Activated T-helper 17 cell treated with anti-CD3 and anti-CD28 coated beads, Interleukin-2, amount 50 U/mL, for 72 hours (primary cell): ENCODE measurements around the gene ACTR2. TPM values are rescaled to one million over a fixed set of nuclear protein-coding genes. Genes with fewer than 3 reads are reported as not detected.
"Not testable (repeated sequence)": the region's sequence is repeated elsewhere in the genome, so short reads cannot be mapped to it uniquely, and the experiment has no call there.

ENCODE experiments used
- ATAC-seq: fragments of 150-1000 bp; cut with Tn5 transposase; replicated peaks from 2 replicates; pipeline ENCODE4 v1.10.0; 2021; ENCODE audit warnings: mild to moderate bottlenecking, moderate library complexity
- H3K27ac Mint-ChIP-seq: one replicate; pipeline ENCODE4 v1.8.0; 2022; ENCODE audit warnings: mixed read lengths
- H3K27me3 Mint-ChIP-seq: one replicate; pipeline ENCODE4 v1.8.0; 2022; ENCODE audit warnings: mixed read lengths
- H3K36me3 Mint-ChIP-seq: one replicate; pipeline ENCODE4 v1.8.0; 2022; ENCODE audit warnings: low read depth, mild to moderate bottlenecking, mixed read lengths
- H3K4me1 Mint-ChIP-seq: one replicate; pipeline ENCODE4 v1.8.0; 2022; ENCODE audit warnings: mixed read lengths
- H3K4me3 Mint-ChIP-seq: one replicate; pipeline ENCODE4 v1.8.0; 2022; ENCODE audit warnings: mild to moderate bottlenecking, mixed read lengths
- H3K9me3 Mint-ChIP-seq: one replicate; pipeline ENCODE4 v1.8.0; 2022; ENCODE audit warnings: mixed read lengths
- total RNA-seq, 2 donors: library from RNA; stranded (reverse); gene quantifications; one replicate each; pipeline ENCODE4 v1.2.3, GENCODE V29; 2022

Gene ACTR2
- total RNA-seq, 2 donors from 2014 or later, result 276 to 518 TPM

DNA sequence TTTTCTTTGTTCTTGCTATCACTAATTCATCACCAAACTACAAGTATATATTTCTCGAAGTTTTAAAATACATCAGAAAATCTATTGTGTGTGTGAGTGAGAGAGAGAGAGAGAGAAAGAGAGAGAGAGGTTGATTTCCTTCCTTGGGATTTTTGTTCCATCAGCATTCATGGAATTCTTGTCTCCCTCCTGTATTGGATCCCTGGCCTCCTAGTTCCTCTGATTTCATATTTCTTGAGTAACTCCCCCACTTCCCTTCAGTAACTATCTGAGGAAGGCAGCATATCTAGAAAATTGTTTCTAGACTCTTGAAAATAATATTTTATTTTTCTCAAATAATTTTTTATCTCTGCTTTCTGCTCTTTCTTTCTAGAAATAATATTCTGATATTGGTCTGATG is 13.3 kb upstream of the ACTR2 start:
- ATAC-seq, result no peak
- H3K27ac Mint-ChIP-seq, result no peak overlapping the region
- no peaks in the 10 kb centered on the region for H3K9me3 Mint-ChIP-seq

GRCh38 chr2:65214843-65215242 is 12.8 kb upstream of the ACTR2 start:
- Mint-ChIP-seq H3K27ac (peak overlapping the region; percentile 56), H3K27me3 (no peaks in the 10 kb centered on the region), H3K9me3 (no peaks in the 10 kb centered on the region), H3K4me3 (no peak overlapping the region), H3K4me1 (peaks cover 6% of the 10 kb centered on the region), H3K36me3 (peaks cover 5% of the 10 kb centered on the region)
- ATAC-seq, result no peak

More for the DNA sequence above, 13.3 kb upstream of the ACTR2 start:
- Mint-ChIP-seq H3K4me3 (no peak overlapping the region), H3K4me1 (peaks cover 6% of the 10 kb centered on the region), H3K36me3 (peaks cover 5% of the 10 kb centered on the region), H3K27me3 (no peaks in the 10 kb centered on the region)

DNA sequence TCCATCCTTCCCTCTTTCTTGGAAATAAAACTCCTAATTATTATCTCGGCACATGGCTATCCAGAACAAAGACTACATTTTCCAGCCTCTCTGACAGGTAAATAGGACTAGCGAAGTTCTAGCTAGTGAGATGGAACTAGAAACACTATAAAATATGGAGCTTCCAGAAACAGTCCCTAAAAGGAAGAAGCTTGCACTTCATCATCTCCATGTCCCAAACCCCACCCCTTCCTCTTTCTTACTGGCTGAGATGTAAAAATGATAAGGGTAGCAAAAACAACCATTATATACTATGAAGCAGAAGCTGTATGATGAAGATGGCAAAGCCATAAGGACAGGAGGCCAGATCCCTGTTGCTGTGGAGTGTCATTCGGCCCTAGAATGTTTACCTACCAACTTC is 11.7 kb upstream of the ACTR2 start:
- Mint-ChIP-seq H3K27me3 (no peaks in the 10 kb centered on the region), H3K9me3 (no peaks in the 10 kb centered on the region), H3K36me3 (peaks cover 5% of the 10 kb centered on the region), H3K4me1 (peaks cover 6% of the 10 kb centered on the region), H3K27ac (peak overlapping the region; percentile 56), H3K4me3 (no peak overlapping the region)
- ATAC-seq, result no peak

- Mint-ChIP-seq H3K36me3 (peaks cover 3% of the 10 kb centered on the region), H3K9me3 (no peaks in the 10 kb centered on the region), H3K27me3 (no peaks in the 10 kb centered on the region), H3K4me3 (no peak overlapping the region), H3K4me1 (peaks cover 2% of the 10 kb centered on the region), H3K27ac (no peak overlapping the region)
- no peak for ATAC-seq
These were observed 7.0 kb upstream of the ACTR2 start for GRCh38 chr2:65220432-65221131.

- not testable (repeated sequence) for H3K4me1 Mint-ChIP-seq, H3K9me3 Mint-ChIP-seq, H3K36me3 Mint-ChIP-seq, H3K27ac Mint-ChIP-seq, H3K4me3 Mint-ChIP-seq, H3K27me3 Mint-ChIP-seq, ATAC-seq
These were observed 6.4 kb upstream of the ACTR2 start for GRCh38 chr2:65221275-65221674.

DNA sequence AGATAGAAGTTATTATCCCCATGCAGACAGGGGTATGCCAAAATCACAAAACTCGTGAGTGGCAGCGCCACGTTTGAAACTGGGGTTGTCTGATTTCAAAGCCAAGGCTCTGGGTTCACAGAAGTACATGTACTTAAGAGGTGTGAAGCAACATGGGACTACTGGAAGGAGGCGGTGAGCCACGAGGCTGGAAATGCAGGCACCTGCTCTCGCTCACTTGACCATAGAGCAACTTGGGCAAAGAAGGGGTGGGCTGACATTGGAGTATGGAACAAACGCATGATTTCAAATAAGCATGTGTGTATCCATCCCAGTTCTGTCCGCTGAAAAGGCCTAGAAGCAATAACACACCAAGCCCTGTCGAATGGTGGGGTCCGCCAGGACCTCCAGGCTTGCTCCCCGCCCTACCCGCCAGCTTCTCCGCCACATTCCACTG is 593 bp upstream of the ACTR2 start:
- peaks cover 2% of the 10 kb centered on the region for H3K4me1 Mint-ChIP-seq

DNA sequence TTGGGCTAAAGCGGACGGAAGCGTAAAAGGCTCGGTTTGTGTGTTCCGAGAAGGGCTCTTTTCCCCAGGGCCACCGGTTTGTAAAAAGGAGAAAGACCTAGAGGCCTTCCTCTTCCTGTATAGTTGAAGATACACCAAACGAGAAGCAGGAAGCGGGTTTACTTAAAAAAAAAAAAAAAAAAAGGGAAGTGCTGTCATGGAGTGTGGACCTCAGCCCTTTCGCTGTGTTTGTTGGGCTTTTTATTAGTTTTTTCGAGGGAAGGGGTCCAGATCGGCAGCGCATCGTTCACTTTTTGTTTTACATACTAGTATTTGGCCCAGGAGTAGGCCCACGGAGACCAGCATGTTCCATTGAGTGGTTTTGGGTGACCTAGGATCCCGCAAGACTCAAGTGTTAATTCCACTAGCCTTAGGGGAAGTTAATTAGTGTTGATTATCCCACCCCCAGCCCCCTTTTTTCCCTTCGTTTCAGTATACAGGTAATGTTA is 676 bp downstream of the ACTR2 start:
- Mint-ChIP-seq H3K27ac (peak overlapping the region; percentile 98), H3K27me3 (no peaks in the 10 kb centered on the region), H3K4me1 (peaks cover 11% of the 10 kb centered on the region), H3K4me3 (peak overlapping the region; percentile 91), H3K36me3 (peaks cover 54% of the 10 kb centered on the region), H3K9me3 (no peaks in the 10 kb centered on the region)
- peak; percentile 60 for ATAC-seq

More for the DNA sequence above, 593 bp upstream of the ACTR2 start:
- ATAC-seq, result peak; percentile 0
- H3K36me3 Mint-ChIP-seq, result peaks cover 44% of the 10 kb centered on the region
- H3K9me3 Mint-ChIP-seq, result no peaks in the 10 kb centered on the region
- peak overlapping the region; percentile 91 for H3K4me3 Mint-ChIP-seq
- H3K27me3 Mint-ChIP-seq, result no peaks in the 10 kb centered on the region
- peak overlapping the region; percentile 98 for H3K27ac Mint-ChIP-seq

DNA sequence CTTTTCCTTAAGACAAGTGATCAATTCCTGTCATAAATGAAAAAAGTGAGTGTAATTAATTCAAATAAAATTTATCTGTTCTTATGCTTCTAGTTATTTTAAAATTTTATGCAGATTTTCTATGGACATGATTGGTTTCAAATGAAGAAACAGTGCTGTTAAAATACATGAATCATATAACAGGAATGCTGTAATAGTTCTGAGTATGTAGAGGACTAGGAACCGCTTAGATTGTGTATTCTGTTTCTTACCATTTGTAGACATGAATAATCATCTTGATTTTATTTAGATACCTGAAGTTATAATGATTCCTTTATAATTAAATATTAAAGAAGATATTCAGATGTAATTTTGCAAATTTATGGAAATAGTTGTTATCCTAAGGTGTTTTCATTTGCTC is 3.5 kb downstream of the ACTR2 start:
- H3K27me3 Mint-ChIP-seq, result no peaks in the 10 kb centered on the region
- no peaks in the 10 kb centered on the region for H3K9me3 Mint-ChIP-seq
- peak overlapping the region; percentile 81 for H3K4me3 Mint-ChIP-seq
- H3K27ac Mint-ChIP-seq, result peak overlapping the region; percentile 89
- H3K4me1 Mint-ChIP-seq, result peaks cover 20% of the 10 kb centered on the region
- no peak for ATAC-seq
- H3K36me3 Mint-ChIP-seq, result peaks cover 74% of the 10 kb centered on the region

GRCh38 chr2:65231892-65232477 is 4.4 kb downstream of the ACTR2 start:
- Mint-ChIP-seq H3K27ac (peak overlapping the region; percentile 89), H3K4me1 (peaks cover 20% of the 10 kb centered on the region), H3K9me3 (no peaks in the 10 kb centered on the region), H3K36me3 (peaks cover 74% of the 10 kb centered on the region), H3K27me3 (no peaks in the 10 kb centered on the region), H3K4me3 (peak overlapping the region; percentile 81)
- peak; percentile 28 for ATAC-seq

GRCh38 chr2:65232636-65233035 is 5.0 kb downstream of the ACTR2 start:
- H3K9me3 Mint-ChIP-seq, result no peaks in the 10 kb centered on the region
- peak overlapping the region; percentile 81 for H3K4me3 Mint-ChIP-seq
- H3K27me3 Mint-ChIP-seq, result no peaks in the 10 kb centered on the region
- H3K36me3 Mint-ChIP-seq, result peaks cover 70% of the 10 kb centered on the region
- H3K4me1 Mint-ChIP-seq, result peaks cover 20% of the 10 kb centered on the region
- ATAC-seq, result peak; percentile 75
- H3K27ac Mint-ChIP-seq, result peak overlapping the region; percentile 89

GRCh38 chr2:65240657-65241056 is 13.0 kb downstream of the ACTR2 start:
- peak overlapping the region; percentile 65 for H3K27ac Mint-ChIP-seq
- H3K4me3 Mint-ChIP-seq, result no peak overlapping the region
- no peaks in the 10 kb centered on the region for H3K27me3 Mint-ChIP-seq
- no peak for ATAC-seq
- H3K36me3 Mint-ChIP-seq, result peaks cover 63% of the 10 kb centered on the region
- H3K4me1 Mint-ChIP-seq, result peaks cover 4% of the 10 kb centered on the region
- H3K9me3 Mint-ChIP-seq, result no peaks in the 10 kb centered on the region

- not testable (repeated sequence) for ATAC-seq, H3K9me3 Mint-ChIP-seq, H3K4me3 Mint-ChIP-seq, H3K27me3 Mint-ChIP-seq, H3K27ac Mint-ChIP-seq
- H3K4me1 Mint-ChIP-seq, result peaks cover 16% of the 10 kb centered on the region
- H3K36me3 Mint-ChIP-seq, result peaks cover 90% of the 10 kb centered on the region
These were observed 16.8 kb downstream of the ACTR2 start for GRCh38 chr2:65244452-65244851.

DNA sequence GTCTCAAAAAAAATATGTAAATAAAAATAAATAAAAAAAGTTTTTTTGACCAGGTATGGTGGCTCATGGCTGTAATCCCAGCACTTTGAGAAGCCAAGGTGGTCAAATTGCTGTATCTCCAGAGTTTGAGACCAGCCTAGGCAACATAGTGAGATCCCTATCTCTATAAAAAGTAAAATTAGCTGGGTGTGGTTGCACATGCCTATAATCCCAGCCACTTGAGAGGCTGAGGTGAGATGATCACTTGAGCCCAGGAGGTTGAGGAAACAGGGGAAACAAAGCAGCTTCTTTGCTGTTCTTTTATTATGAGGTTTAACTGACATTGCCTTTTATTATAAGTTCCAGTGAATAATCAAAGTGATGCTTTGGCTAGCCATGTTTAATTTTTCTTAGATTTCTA is 25.0 kb downstream of the ACTR2 start:
- no peak for ATAC-seq
- peaks cover 9% of the 10 kb centered on the region for H3K4me1 Mint-ChIP-seq
- no peak overlapping the region for H3K4me3 Mint-ChIP-seq
- no peaks in the 10 kb centered on the region for H3K27me3 Mint-ChIP-seq
- H3K36me3 Mint-ChIP-seq, result peaks cover 96% of the 10 kb centered on the region
- H3K9me3 Mint-ChIP-seq, result no peaks in the 10 kb centered on the region
- no peak overlapping the region for H3K27ac Mint-ChIP-seq

DNA sequence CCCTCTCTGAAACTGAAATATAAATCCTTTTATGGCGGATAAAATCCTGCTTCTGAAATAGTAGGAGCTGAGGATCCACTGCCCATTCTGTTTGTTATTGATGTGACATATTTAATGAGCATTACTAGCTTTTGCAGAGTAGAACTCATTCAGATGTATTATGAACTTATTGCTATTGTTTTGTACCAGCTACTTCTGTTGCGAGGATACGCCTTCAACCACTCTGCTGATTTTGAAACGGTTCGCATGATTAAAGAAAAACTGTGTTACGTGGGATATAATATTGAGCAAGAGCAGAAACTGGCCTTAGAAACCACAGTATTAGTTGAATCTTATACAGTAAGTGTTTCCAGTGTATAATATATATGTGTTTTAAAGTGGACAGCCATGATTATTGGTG is 27.7 kb downstream of the ACTR2 start:
- Mint-ChIP-seq H3K4me1 (no peaks in the 10 kb centered on the region), H3K36me3 (peaks cover 95% of the 10 kb centered on the region), H3K27me3 (no peaks in the 10 kb centered on the region), H3K9me3 (no peaks in the 10 kb centered on the region), H3K4me3 (no peak overlapping the region), H3K27ac (no peak overlapping the region)
- no peak for ATAC-seq

DNA sequence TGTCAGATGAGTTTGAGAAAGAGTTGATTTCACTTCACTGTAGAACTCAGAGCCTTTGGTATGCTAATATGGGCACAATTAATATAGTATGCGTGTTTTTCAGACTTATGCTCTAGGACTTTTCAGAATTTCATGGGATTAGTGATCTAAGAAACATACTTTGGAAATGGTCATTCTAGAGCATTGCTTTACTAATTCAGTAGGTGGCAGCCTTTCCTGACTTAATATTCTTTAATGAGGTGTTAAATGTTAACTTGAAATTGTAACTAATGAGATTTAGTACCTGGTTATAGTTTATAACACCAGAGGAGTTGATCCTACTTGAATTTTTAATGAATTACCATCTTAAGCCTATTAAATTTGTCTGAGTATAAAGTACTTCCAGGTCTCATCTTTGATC is 28.4 kb downstream of the ACTR2 start:
- Mint-ChIP-seq H3K27ac (no peak overlapping the region), H3K4me1 (no peaks in the 10 kb centered on the region), H3K9me3 (no peaks in the 10 kb centered on the region), H3K36me3 (peaks cover 95% of the 10 kb centered on the region), H3K27me3 (no peaks in the 10 kb centered on the region), H3K4me3 (no peak overlapping the region)
- ATAC-seq, result no peak
